ENCODE measurements around the gene PLCB2. TPM values are rescaled to one million over a fixed set of nuclear protein-coding genes. Genes with fewer than 3 reads are reported as not detected.

Gene PLCB2
- total and polyA plus RNA-seq, 9 of the 15 experiments (the other 6 are each of a cell fraction or from before 2014, with no cell fraction given), result 0.37 to 12.3 (median 8.0) TPM

GRCh38 chr15:40285151-40285550, 22.6 kb downstream of the PLCB2 start:
- in situ Hi-C loops (cut with MboI), result no loop called here
- peak; percentile 81 for FAIRE-seq

GRCh38 chr15:40283615-40284300, 24.0 kb downstream of the PLCB2 start:
- no peak overlapping the region for H3K4me3 ChIP-seq
- H3K27ac ChIP-seq (ENCODE audit: extremely low read depth, low read depth, low read length), result no peak overlapping the region
- no peaks in the 10 kb centered on the region for H3K9me1 ChIP-seq (ENCODE audit: control insufficient read depth, insufficient read depth, low read length)
- no peak overlapping the region for H3K4me2 ChIP-seq (ENCODE audit: insufficient read depth, low read length)
- H3K36me3 ChIP-seq (ENCODE audit: control insufficient read depth, insufficient read depth, low read length), result no peaks in the 10 kb centered on the region
- WGBS (ENCODE audit: insufficient coverage, low coverage, missing lambda C conversion rate), result 66% methylated on average over 26 of the region's 33 CpGs
- H2AFZ ChIP-seq (ENCODE audit: low read depth, low read length), result no peak overlapping the region
- in situ Hi-C loops (cut with MboI), result no loop called here
- peaks cover 8 to 48% of the 10 kb centered on the region in 2 experiments for H3K4me1 ChIP-seq (replicated peaks in 1 of 2; ENCODE audit: control insufficient read depth in 2 of 2, insufficient read depth in 2 of 2, low read length in 2 of 2)
- no peaks in the 10 kb centered on the region; a peak in 1 of 5 replicates for H3K27me3 ChIP-seq (ENCODE audit: control insufficient read depth in 2 of 2, insufficient read depth in 2 of 2, low read length in 2 of 2)
- no peak for FAIRE-seq
- DNase-seq (ENCODE audit: extremely low read depth in 1 of 4, low spot score in 3 of 4), result no peak
- no TSS peak for BruUV-seq (replicated peaks)
- H3K9ac ChIP-seq (ENCODE audit: insufficient read depth in 1 of 2, low read depth in 2 of 2, low read length in 2 of 2), result no peak overlapping the region; a peak in 1 of 4 replicates
- ChIA-PET POLR2A (no interaction called here), CTCF (ENCODE audit: low intra/inter-chr PET ratio) (interaction anchor here (1.4 to 6.3 kb wide), 2 partner anchors 9 to 26 kb away, joined by 3 to 87 read pairs; partner anchors contain the start of gene PLCB2)
- no peaks in the 10 kb centered on the region for H3K9me3 ChIP-seq (replicated peaks; ENCODE audit: control insufficient read depth, insufficient read depth, low read depth, low read length)
- intact Hi-C loops (cut with micrococcal nuclease), result loop anchor here (2.0 to 5.0 kb wide), 2 partner anchors 39 to 139 kb away; partner anchors contain the start of gene INAFM2
- no peaks in the 10 kb centered on the region for H3K79me2 ChIP-seq (ENCODE audit: control insufficient read depth, insufficient read depth, low read length)
- no peaks in the 10 kb centered on the region for H4K20me1 ChIP-seq (replicated peaks; ENCODE audit: control insufficient read depth, insufficient read depth, low read length)
- no peak for ATAC-seq
- TF ChIP-seq HNRNPK (IDR thresholded peaks at IDR 0.05; ENCODE audit: low read depth, low read length, poor library complexity, severe bottlenecking) (no peak), MEF2A (IDR thresholded peaks at IDR 0.05; ENCODE audit: control insufficient read depth, low read depth, low read length) (no peak), SIRT6 (IDR thresholded peaks at IDR 0.05; ENCODE audit: low read depth, low read length) (no peak), ATF6 (CRISPR knock-in tag; IDR thresholded peaks at IDR 0.05) (no peak), ZNF398 (CRISPR knock-in tag; IDR thresholded peaks at IDR 0.05) (no peak), NCOA4 (IDR thresholded peaks at IDR 0.05; ENCODE audit: partially characterized antibody) (no peak), RNF2 (IDR thresholded peaks at IDR 0.05) (no peak), BCOR (IDR thresholded peaks at IDR 0.05) (no peak), ZNF766 (CRISPR knock-in tag; conservative IDR thresholded peaks at IDR 0.05) (no peak), ZNF124 (CRISPR knock-in tag; IDR thresholded peaks at IDR 0.05) (no peak), ZNF311 (CRISPR knock-in tag; IDR thresholded peaks at IDR 0.05) (no peak)

More at GRCh38 chr15:40285151-40285550, 22.6 kb downstream of the PLCB2 start:
- no peak overlapping the region for H3K9ac ChIP-seq (ENCODE audit: insufficient read depth in 1 of 2, low read depth in 2 of 2, low read length in 2 of 2)
- H3K36me3 ChIP-seq (ENCODE audit: control insufficient read depth, insufficient read depth, low read length), result no peaks in the 10 kb centered on the region
- no peak for TF ChIP-seq TBL1XR1 (IDR thresholded peaks at IDR 0.05; ENCODE audit: low read length in 2 of 2)
- TF ChIP-seq BHLHE40 (IDR thresholded peaks at IDR 0.05; ENCODE audit: low read length), result 0 out of 2 replicates have a peak, but pooled peaks have one; percentile 31
- peaks cover 0 to 38% of the 10 kb centered on the region in 2 experiments; a peak in 3 of 5 replicates for H3K4me1 ChIP-seq (replicated peaks in 1 of 2; ENCODE audit: control insufficient read depth in 2 of 2, insufficient read depth in 2 of 2, low read length in 2 of 2)
- no peaks in the 10 kb centered on the region for H3K79me2 ChIP-seq (ENCODE audit: control insufficient read depth, insufficient read depth, low read length)
- DNase-seq (ENCODE audit: extremely low read depth in 1 of 4, low spot score in 3 of 4), result no peak
- CTCF ChIA-PET (ENCODE audit: low intra/inter-chr PET ratio), result interaction anchor here (1.4 kb wide), 1 partner anchor 10 kb away, joined by 3 read pairs; no protein-coding TSS in a partner anchor
- WGBS (ENCODE audit: insufficient coverage, low coverage, missing lambda C conversion rate), result 23% methylated on average over 4 of the region's 4 CpGs
- H3K4me2 ChIP-seq (ENCODE audit: insufficient read depth, low read length), result no peak overlapping the region
- no peak overlapping the region for H3K27ac ChIP-seq (ENCODE audit: extremely low read depth, low read depth, low read length)
- POLR2A ChIA-PET, result interaction anchor here (0.6 to 1.6 kb wide), 5 partner anchors 11 to 359 kb away, joined by 3 to 4 read pairs (median 3); no protein-coding TSS in a partner anchor
- H3K27me3 ChIP-seq (ENCODE audit: control insufficient read depth in 2 of 2, insufficient read depth in 2 of 2, low read length in 2 of 2), result no peaks in the 10 kb centered on the region
- H3K9me1 ChIP-seq (ENCODE audit: control insufficient read depth, insufficient read depth, low read length), result no peaks in the 10 kb centered on the region
- no peaks in the 10 kb centered on the region for H4K20me1 ChIP-seq (replicated peaks; ENCODE audit: control insufficient read depth, insufficient read depth, low read length)
- intact Hi-C loops (cut with micrococcal nuclease), result no loop called here
- no peak overlapping the region for H3K4me3 ChIP-seq
- H2AFZ ChIP-seq (ENCODE audit: low read depth, low read length), result no peak overlapping the region
- no TSS peak for BruUV-seq (replicated peaks)
- H3K9me3 ChIP-seq (replicated peaks; ENCODE audit: control insufficient read depth, insufficient read depth, low read depth, low read length), result no peaks in the 10 kb centered on the region
- no peak for ATAC-seq
